T-helper 1 cell treated with Interleukin-12 subunit alpha and Interleukin-12 subunit beta and Interleukin-4 antibody, amounts not matched to agents 30 μg/mL and 1 μg/mL, for 36 hours (primary cell): ENCODE results near the gene DMRT1.

ENCODE experiments used
- H3K27ac Mint-ChIP-seq: one replicate; pipeline ENCODE4 v1.8.0; 2021; ENCODE audit warnings: mild to moderate bottlenecking, mixed read lengths
- H3K27me3 Mint-ChIP-seq: one replicate; pipeline ENCODE4 v1.8.0; 2021; ENCODE audit warnings: low read depth, mixed read lengths
- H3K36me3 Mint-ChIP-seq: one replicate; pipeline ENCODE4 v1.8.0; 2021; ENCODE audit warnings: low read depth, mixed read lengths
- H3K4me1 Mint-ChIP-seq: one replicate; pipeline ENCODE4 v1.8.0; 2021; ENCODE audit warnings: low read depth, mixed read lengths
- H3K4me3 Mint-ChIP-seq: one replicate; pipeline ENCODE4 v1.8.0; 2021; ENCODE audit warnings: mild to moderate bottlenecking, moderate library complexity, mixed read lengths
- H3K9me3 Mint-ChIP-seq: one replicate; pipeline ENCODE4 v1.8.0; 2021; ENCODE audit warnings: mixed read lengths

The DMRT1 gene

GRCh38 chr9:1007312-1007711 is 165.8 kb downstream of the DMRT1 start:
- Mint-ChIP-seq H3K4me1 (peaks cover 9% of the 10 kb centered on the region), H3K4me3 (no peak overlapping the region), H3K36me3 (no peaks in the 10 kb centered on the region), H3K27me3 (peaks cover 13% of the 10 kb centered on the region), H3K9me3 (no peaks in the 10 kb centered on the region), H3K27ac (no peak overlapping the region)

DNA sequence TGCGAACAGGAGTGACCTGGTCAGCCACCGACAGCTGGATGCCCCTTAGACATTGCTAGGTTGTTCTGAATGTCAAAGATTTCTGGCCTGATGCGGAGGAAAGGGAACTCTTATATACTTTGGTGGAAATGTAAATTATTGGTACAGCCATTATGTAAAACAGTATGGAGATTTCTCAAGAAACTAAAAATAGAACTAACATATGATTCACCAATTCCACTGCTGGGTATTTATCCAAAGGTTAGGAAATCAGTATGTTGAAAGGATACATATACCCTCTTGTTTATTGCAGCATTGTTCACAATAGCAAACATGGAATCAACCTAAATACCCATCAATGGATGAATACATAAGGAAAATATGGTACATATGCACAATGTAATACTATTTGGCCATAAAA is 166.7 kb downstream of the DMRT1 start:
- no peak overlapping the region for H3K4me3 Mint-ChIP-seq
- peaks cover 13% of the 10 kb centered on the region for H3K27me3 Mint-ChIP-seq
- no peak overlapping the region for H3K27ac Mint-ChIP-seq
- peaks cover 9% of the 10 kb centered on the region for H3K4me1 Mint-ChIP-seq
- H3K36me3 Mint-ChIP-seq: no peaks in the 10 kb centered on the region
- no peaks in the 10 kb centered on the region for H3K9me3 Mint-ChIP-seq

DNA sequence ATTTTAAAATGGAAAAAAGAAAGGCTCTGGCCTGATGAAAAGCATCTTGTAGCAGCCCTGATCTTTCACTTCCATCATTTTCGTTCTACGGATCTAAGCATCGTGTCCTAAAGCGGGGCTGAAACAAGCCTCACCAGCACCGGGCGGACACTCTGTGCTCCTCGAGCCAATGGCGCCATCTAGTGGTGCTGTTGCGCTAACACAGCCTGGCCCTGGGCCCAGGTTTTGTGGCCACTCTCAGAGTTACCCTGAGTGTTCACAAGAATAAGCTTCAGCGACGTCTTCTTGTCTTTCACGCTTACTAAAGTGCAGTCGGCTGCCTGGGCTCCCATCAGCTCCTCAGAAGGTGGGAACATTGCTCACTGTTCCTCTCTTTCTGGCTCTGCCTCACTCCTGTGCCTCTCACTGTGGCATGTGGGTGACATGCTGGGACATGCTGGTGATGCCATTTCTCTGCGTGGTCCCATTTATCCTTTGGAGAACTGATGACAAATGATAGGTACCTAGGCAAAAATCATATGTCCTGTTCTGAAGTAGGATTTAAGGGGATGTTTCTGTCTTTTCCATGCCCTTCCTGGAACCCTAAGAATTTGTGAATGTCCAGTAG is 167.7 kb downstream of the DMRT1 start:
- H3K36me3 Mint-ChIP-seq: no peaks in the 10 kb centered on the region
- no peak overlapping the region for H3K4me3 Mint-ChIP-seq
- H3K27me3 Mint-ChIP-seq: peaks cover 13% of the 10 kb centered on the region
- no peaks in the 10 kb centered on the region for H3K9me3 Mint-ChIP-seq
- H3K27ac Mint-ChIP-seq: no peak overlapping the region
- peaks cover 9% of the 10 kb centered on the region for H3K4me1 Mint-ChIP-seq

GRCh38 chr9:1013021-1013420 is 171.5 kb downstream of the DMRT1 start:
- no peaks in the 10 kb centered on the region for H3K36me3 Mint-ChIP-seq
- H3K4me1 Mint-ChIP-seq: peaks cover 2% of the 10 kb centered on the region
- no peak overlapping the region for H3K4me3 Mint-ChIP-seq
- no peaks in the 10 kb centered on the region for H3K9me3 Mint-ChIP-seq
- no peak overlapping the region for H3K27ac Mint-ChIP-seq
- H3K27me3 Mint-ChIP-seq: peaks cover 9% of the 10 kb centered on the region

- Mint-ChIP-seq H3K27me3 (peaks cover 6% of the 10 kb centered on the region), H3K4me1 (no peaks in the 10 kb centered on the region), H3K4me3 (no peak overlapping the region), H3K36me3 (no peaks in the 10 kb centered on the region), H3K27ac (no peak overlapping the region), H3K9me3 (no peaks in the 10 kb centered on the region)
Observed at GRCh38 chr9:1014225-1014624, 172.7 kb downstream of the DMRT1 start.

GRCh38 chr9:1014640-1015039 is 173.1 kb downstream of the DMRT1 start:
- no peak overlapping the region for H3K4me3 Mint-ChIP-seq
- no peaks in the 10 kb centered on the region for H3K36me3 Mint-ChIP-seq
- H3K27ac Mint-ChIP-seq: no peak overlapping the region
- no peaks in the 10 kb centered on the region for H3K9me3 Mint-ChIP-seq
- H3K4me1 Mint-ChIP-seq: no peaks in the 10 kb centered on the region
- peaks cover 6% of the 10 kb centered on the region for H3K27me3 Mint-ChIP-seq

DNA sequence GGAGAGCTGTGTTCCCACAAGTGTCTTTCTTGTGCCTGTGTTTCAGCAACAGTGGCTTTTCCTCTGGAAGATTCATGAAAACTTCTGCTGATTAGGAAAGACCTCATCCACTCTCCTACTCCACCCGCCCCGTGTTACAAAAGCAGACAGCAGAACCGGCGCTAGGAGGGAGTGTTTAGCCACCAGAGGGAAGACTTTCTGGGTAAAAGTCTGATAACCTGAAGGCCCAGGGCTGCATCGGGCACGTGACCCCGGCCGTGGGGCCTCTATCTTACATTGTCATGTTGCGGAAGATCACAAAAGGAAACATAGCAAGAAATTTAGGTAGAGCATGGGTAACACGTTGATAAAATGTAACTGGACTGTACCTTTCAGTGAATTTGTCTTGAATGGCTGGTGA is 176.6 kb downstream of the DMRT1 start:
- peaks cover 6% of the 10 kb centered on the region for H3K27me3 Mint-ChIP-seq
- no peaks in the 10 kb centered on the region for H3K4me1 Mint-ChIP-seq
- no peaks in the 10 kb centered on the region for H3K9me3 Mint-ChIP-seq
- no peak overlapping the region for H3K4me3 Mint-ChIP-seq
- no peaks in the 10 kb centered on the region for H3K36me3 Mint-ChIP-seq
- H3K27ac Mint-ChIP-seq: no peak overlapping the region
